ENCODE data around the gene TWIST2.

Gene TWIST2

DNA sequence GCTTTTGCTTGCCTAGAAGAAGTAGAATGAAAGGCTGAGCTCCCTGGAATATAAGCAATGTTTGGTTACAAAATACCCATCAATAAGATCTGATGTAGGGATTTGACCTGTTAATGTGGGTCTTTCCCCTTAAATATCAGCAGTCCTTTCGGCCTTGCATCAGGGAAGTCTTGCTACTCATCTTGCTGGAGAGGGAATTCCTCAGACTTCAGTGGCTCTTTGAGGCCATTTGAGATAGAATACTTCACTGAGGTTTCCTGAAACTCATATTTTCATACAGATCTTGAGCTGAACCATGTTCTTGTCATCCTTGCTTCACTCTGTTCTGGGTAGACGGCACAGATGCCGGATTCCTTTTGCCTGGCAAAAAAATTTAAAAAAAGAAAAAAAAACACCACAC lies 3.9 kb downstream of the TWIST2 start:
- FAIRE-seq = no peak
- no peak for TF ChIP-seq POLR2AphosphoS5 (IDR thresholded peaks at IDR 0.05; ENCODE audit: low read depth, low read length)
- TF ChIP-seq POLR2A (IDR thresholded peaks at IDR 0.05; ENCODE audit: low read depth, low read length) = no peak
- no peak for TF ChIP-seq TAF1 (IDR thresholded peaks at IDR 0.05; ENCODE audit: borderline replicate concordance, low read depth, low read length)
- DNase-seq (ENCODE audit: insufficient read length) = no peak

- TF ChIP-seq TAF1 (IDR thresholded peaks at IDR 0.05; ENCODE audit: borderline replicate concordance, low read depth, low read length) (no peak), POLR2A (IDR thresholded peaks at IDR 0.05; ENCODE audit: low read depth, low read length) (no peak), POLR2AphosphoS5 (IDR thresholded peaks at IDR 0.05; ENCODE audit: low read depth, low read length) (no peak)
- no peak for FAIRE-seq
- no peak for DNase-seq (ENCODE audit: insufficient read length)
These were observed 4.5 kb downstream of the TWIST2 start for GRCh38 chr2:238852206-238852869.

GRCh38 chr2:238853218-238853617 lies 5.3 kb downstream of the TWIST2 start:
- no peak for TF ChIP-seq POLR2A (IDR thresholded peaks at IDR 0.05; ENCODE audit: low read depth, low read length)
- TF ChIP-seq POLR2AphosphoS5 (IDR thresholded peaks at IDR 0.05; ENCODE audit: low read depth, low read length) = no peak
- no peak for TF ChIP-seq TAF1 (IDR thresholded peaks at IDR 0.05; ENCODE audit: borderline replicate concordance, low read depth, low read length)
- FAIRE-seq (no peak), DNase-seq (ENCODE audit: insufficient read length) (no peak)

GRCh38 chr2:238853721-238854120 lies 5.8 kb downstream of the TWIST2 start:
- FAIRE-seq = no peak
- DNase-seq (ENCODE audit: insufficient read length) = no peak
- TF ChIP-seq POLR2AphosphoS5 (IDR thresholded peaks at IDR 0.05; ENCODE audit: low read depth, low read length) (no peak), POLR2A (IDR thresholded peaks at IDR 0.05; ENCODE audit: low read depth, low read length) (no peak), TAF1 (IDR thresholded peaks at IDR 0.05; ENCODE audit: borderline replicate concordance, low read depth, low read length) (no peak)

GRCh38 chr2:238854246-238854645 lies 6.4 kb downstream of the TWIST2 start:
- FAIRE-seq (no peak), DNase-seq (ENCODE audit: insufficient read length) (no peak)
- TF ChIP-seq TAF1 (IDR thresholded peaks at IDR 0.05; ENCODE audit: borderline replicate concordance, low read depth, low read length) (no peak), POLR2A (IDR thresholded peaks at IDR 0.05; ENCODE audit: low read depth, low read length) (no peak), POLR2AphosphoS5 (IDR thresholded peaks at IDR 0.05; ENCODE audit: low read depth, low read length) (no peak)

GRCh38 chr2:238854699-238855229 lies 6.9 kb downstream of the TWIST2 start:
- TF ChIP-seq TAF1 (IDR thresholded peaks at IDR 0.05; ENCODE audit: borderline replicate concordance, low read depth, low read length) (no peak), POLR2AphosphoS5 (IDR thresholded peaks at IDR 0.05; ENCODE audit: low read depth, low read length) (no peak), POLR2A (IDR thresholded peaks at IDR 0.05; ENCODE audit: low read depth, low read length) (no peak)
- DNase-seq (ENCODE audit: insufficient read length) = no peak
- no peak for FAIRE-seq

- no peak for FAIRE-seq
- TF ChIP-seq POLR2A (IDR thresholded peaks at IDR 0.05; ENCODE audit: low read depth, low read length) (no peak), TAF1 (IDR thresholded peaks at IDR 0.05; ENCODE audit: borderline replicate concordance, low read depth, low read length) (no peak), POLR2AphosphoS5 (IDR thresholded peaks at IDR 0.05; ENCODE audit: low read depth, low read length) (no peak)
- DNase-seq (ENCODE audit: insufficient read length) = no peak
These were observed 7.4 kb downstream of the TWIST2 start for GRCh38 chr2:238855299-238855698.

- DNase-seq (ENCODE audit: insufficient read length) (no peak), FAIRE-seq (no peak)
- TF ChIP-seq POLR2A (IDR thresholded peaks at IDR 0.05; ENCODE audit: low read depth, low read length) = no peak
These were observed 8.2 kb downstream of the TWIST2 start for GRCh38 chr2:238855891-238856580.

GRCh38 chr2:238856713-238857567 lies 9.1 kb downstream of the TWIST2 start:
- DNase-seq (ENCODE audit: insufficient read length) (no peak), FAIRE-seq (no peak)
- TF ChIP-seq POLR2AphosphoS5 (IDR thresholded peaks at IDR 0.05; ENCODE audit: low read depth, low read length) (no peak), POLR2A (IDR thresholded peaks at IDR 0.05; ENCODE audit: low read depth, low read length) (no peak), TAF1 (IDR thresholded peaks at IDR 0.05; ENCODE audit: borderline replicate concordance, low read depth, low read length) (no peak)

DNA sequence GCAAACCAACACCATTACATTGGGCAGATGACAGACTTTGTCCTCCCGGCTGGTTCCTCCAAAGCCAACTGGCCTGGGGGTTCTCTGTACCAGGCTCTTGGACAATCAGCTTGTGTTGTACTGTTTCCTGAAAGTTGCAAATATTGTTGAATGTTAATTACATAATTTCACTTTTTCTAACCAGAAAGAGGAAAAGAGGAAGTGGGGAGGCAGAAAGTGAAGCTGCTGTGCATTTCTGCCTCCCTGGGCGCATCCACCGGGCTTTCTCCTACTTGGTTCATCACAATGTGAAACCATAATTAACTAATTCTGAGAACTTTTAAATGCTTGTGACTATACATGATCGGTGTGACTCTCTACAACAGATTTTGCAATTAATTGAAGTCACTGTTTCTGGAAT lies 10.1 kb downstream of the TWIST2 start:
- TF ChIP-seq POLR2A (IDR thresholded peaks at IDR 0.05; ENCODE audit: low read depth, low read length) (no peak), POLR2AphosphoS5 (IDR thresholded peaks at IDR 0.05; ENCODE audit: low read depth, low read length) (no peak), TAF1 (IDR thresholded peaks at IDR 0.05; ENCODE audit: borderline replicate concordance, low read depth, low read length) (no peak)
- FAIRE-seq (no peak), DNase-seq (ENCODE audit: insufficient read length) (no peak)

DNA sequence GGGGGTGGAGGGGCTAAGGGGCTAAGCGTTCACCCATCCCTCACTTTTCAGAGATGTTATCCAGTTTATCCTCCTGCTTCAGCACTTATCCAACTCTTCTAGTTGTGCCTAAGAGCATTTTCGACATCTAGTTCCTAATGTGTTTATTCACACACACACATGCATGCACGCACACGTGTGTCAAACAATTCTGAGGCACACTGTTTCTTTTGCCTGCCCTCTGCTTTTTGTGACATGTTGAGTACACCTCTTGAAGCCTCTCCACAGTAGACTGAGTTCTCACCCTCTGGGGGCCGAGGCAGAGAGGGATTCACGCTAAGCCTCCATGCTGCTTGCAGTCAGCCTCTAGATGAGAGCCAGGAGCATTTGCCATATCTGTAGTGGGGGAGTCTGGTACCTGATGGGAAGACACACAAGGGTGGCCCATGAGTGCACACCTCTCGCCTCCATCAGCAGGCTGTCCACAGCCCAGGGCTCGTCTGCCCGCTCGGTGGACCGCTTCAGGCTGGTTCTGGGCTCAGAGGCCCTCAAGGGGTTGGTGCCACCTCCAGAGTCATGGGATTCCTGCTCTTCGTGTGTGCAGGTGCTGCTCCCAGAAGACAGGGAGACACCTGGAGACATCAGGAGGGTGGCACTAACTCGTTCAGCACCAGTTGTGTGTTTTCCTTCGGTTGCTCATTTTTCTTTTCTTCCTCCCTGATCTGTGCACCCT lies 11.9 kb downstream of the TWIST2 start:
- DNase-seq (ENCODE audit: insufficient read length) (no peak), FAIRE-seq (no peak)
- TF ChIP-seq POLR2AphosphoS5 (IDR thresholded peaks at IDR 0.05; ENCODE audit: low read depth, low read length) (no peak), POLR2A (IDR thresholded peaks at IDR 0.05; ENCODE audit: low read depth, low read length) (no peak), TAF1 (IDR thresholded peaks at IDR 0.05; ENCODE audit: borderline replicate concordance, low read depth, low read length) (no peak)

Data from GM12892 (cell line).